CD4-positive, CD25-positive, alpha-beta regulatory T cell (primary cell): Measurements from ENCODE around the gene MAPK8IP3. TPM values are rescaled to one million over a fixed set of nuclear protein-coding genes. Genes with fewer than 3 reads are reported as not detected.
"Not testable (repeated sequence)": the region's sequence is repeated elsewhere in the genome, so short reads cannot be mapped to it uniquely, and the experiment has no call there.

ENCODE experiments used
- ATAC-seq, 2 donors: fragments of 150-1000 bp; cut with Tn5 transposase; one replicate each; pipeline ENCODE4 v1.10.0; 2021; ENCODE audit warnings: low read depth in 2 of 2, moderate number of reproducible peaks in 2 of 2, moderate library complexity in 1 of 2
- DNase-seq, 3 donors: peaks; one replicate each; pipeline versions ENCODE4 v3.0.0 to v3.0.0-alpha.2; 2012 to 2022; ENCODE audit warnings: mixed read lengths in 1 of 3
- H3K27ac ChIP-seq: one replicate; pipeline ENCODE4 v1.7.0; 2013; ENCODE audit warnings: mild to moderate bottlenecking, low read length; ENCODE audit not compliant: insufficient read depth, poor library complexity, severe bottlenecking
- H3K27me3 ChIP-seq: one replicate; pipeline ENCODE4 v1.7.0; 2013; ENCODE audit warnings: low read length; ENCODE audit not compliant: control insufficient read depth, insufficient read depth
- H3K36me3 ChIP-seq: one replicate; pipeline ENCODE4 v1.7.0; 2013; ENCODE audit warnings: mild to moderate bottlenecking, low read length, moderate library complexity; ENCODE audit not compliant: control insufficient read depth, insufficient read depth
- H3K4me1 ChIP-seq: 2 replicates; pipeline ENCODE4 v1.7.0; 2013; ENCODE audit warnings: mild to moderate bottlenecking, low read length; ENCODE audit not compliant: insufficient read depth, control insufficient read depth, poor library complexity, severe bottlenecking
- H3K4me3 ChIP-seq: one replicate; pipeline ENCODE4 v1.7.0; 2013; ENCODE audit warnings: low read depth, mild to moderate bottlenecking, low read length, moderate library complexity
- H3K9me3 ChIP-seq, 2 experiments: 1 replicate in 1 of 2; 2 replicates in 1 of 2; pipeline ENCODE4 v1.7.0; 2013; ENCODE audit warnings: low read length in 2 of 2, mild to moderate bottlenecking in 1 of 2, moderate library complexity in 1 of 2; ENCODE audit not compliant: control insufficient read depth in 2 of 2
- H3K27ac Mint-ChIP-seq, 3 donors: one replicate each; pipeline ENCODE4 v1.8.0; 2020 to 2022; ENCODE audit warnings: mild to moderate bottlenecking in 3 of 3, mixed read lengths in 3 of 3, moderate library complexity in 2 of 3
- H3K27me3 Mint-ChIP-seq: one replicate; pipeline ENCODE4 v1.8.0; 2022; ENCODE audit warnings: mild to moderate bottlenecking, mixed read lengths
- H3K36me3 Mint-ChIP-seq: one replicate; pipeline ENCODE4 v1.8.0; 2020; ENCODE audit warnings: mixed read lengths
- H3K4me1 Mint-ChIP-seq, 4 donors: one replicate each; pipeline ENCODE4 v1.8.0; 2020 to 2022; ENCODE audit warnings: mixed read lengths in 4 of 4, mild to moderate bottlenecking in 1 of 4
- H3K4me3 Mint-ChIP-seq, 4 donors: one replicate each; pipeline ENCODE4 v1.8.0; 2020 to 2022; ENCODE audit warnings: mild to moderate bottlenecking in 4 of 4, mixed read lengths in 4 of 4, moderate library complexity in 3 of 4
- H3K9me3 Mint-ChIP-seq, 7 donors: one replicate each; pipeline ENCODE4 v1.8.0; 2020 to 2022; ENCODE audit warnings: mixed read lengths in 7 of 7, mild to moderate bottlenecking in 3 of 7, moderate library complexity in 2 of 7
- polyA plus RNA-seq, 4 donors: library from polyadenylated mRNA; unstranded; fragments of 300-500 nt; fragmentation: Illumina TruSeq; gene quantifications; one replicate each; pipeline ENCODE4 v1.2.3, GENCODE V29; 2021
- total RNA-seq: library from RNA; stranded (reverse); gene quantifications from one replicate; pipeline ENCODE4 v1.2.3, GENCODE V29; 2022

MAPK8IP3 gene
- total and polyA plus RNA-seq, 5 donors from 2014 or later = 0.79 to 222 (median 1.4) TPM

DNA sequence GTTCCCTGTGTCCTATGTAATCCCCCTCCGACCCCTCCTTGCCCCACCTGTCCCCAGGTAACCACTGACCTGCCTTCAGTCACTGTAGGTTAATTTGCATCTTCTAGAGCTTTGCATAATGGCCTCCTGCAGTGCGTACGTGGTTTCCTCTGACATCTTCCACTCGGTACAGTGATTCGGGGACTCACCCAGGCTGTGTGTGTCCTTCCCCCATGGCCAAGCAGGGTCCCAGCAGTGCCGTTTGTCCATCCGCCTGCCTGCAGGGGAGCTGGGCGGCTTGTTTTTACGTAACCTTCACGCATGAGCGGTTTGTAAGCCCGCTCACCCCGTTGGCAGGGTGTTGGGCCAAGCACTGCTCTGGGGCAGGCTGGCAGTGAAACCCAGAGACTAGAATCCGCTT, 7.9 kb downstream of the MAPK8IP3 start:
- H3K4me3 ChIP-seq = no peak overlapping the region
- H3K27me3 ChIP-seq = no peaks in the 10 kb centered on the region
- DNase-seq (no peak), ATAC-seq (peak in 1 of 2 donors; percentile 24)
- no peaks in the 10 kb centered on the region for H3K9me3 ChIP-seq
- Mint-ChIP-seq H3K4me3 (no peak overlapping the region), H3K36me3 (no peaks in the 10 kb centered on the region), H3K4me1 (peaks cover 0 to 45% (median 10%) of the 10 kb centered on the region in 4 donors), H3K27me3 (no peaks in the 10 kb centered on the region), H3K9me3 (no peaks in the 10 kb centered on the region), H3K27ac (no peak overlapping the region)
- no peak overlapping the region for H3K27ac ChIP-seq
- H3K4me1 ChIP-seq = peaks cover 4% of the 10 kb centered on the region
- no peaks in the 10 kb centered on the region for H3K36me3 ChIP-seq

DNA sequence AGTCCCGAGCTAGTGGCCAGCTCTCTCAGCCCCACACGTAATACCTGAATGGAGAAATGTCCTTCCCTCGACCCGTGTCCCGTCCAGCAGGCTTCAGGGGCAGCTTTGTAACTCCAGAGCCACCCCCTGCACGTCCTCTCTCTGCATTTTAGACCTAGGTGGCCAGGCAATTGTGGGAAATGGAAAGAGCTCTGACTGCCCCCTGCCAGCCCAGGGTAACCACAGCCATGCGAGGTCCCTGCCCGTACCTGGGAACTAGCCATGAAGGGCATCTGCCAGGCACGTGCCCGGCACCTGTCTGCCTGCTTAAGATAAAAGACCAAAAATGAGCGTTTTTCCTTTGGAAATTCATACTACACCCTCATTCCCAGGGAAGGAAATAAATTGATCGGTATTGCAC, 9.2 kb downstream of the MAPK8IP3 start:
- H3K9me3 ChIP-seq = no peaks in the 10 kb centered on the region
- no peaks in the 10 kb centered on the region for H3K27me3 ChIP-seq
- H3K27ac ChIP-seq = no peak overlapping the region
- peaks cover 0 to 39% (median 12%) of the 10 kb centered on the region in 4 donors for H3K4me1 Mint-ChIP-seq
- ATAC-seq (no peak), DNase-seq (no peak)
- no peaks in the 10 kb centered on the region for H3K27me3 Mint-ChIP-seq
- no peaks in the 10 kb centered on the region for H3K9me3 Mint-ChIP-seq
- H3K4me3 Mint-ChIP-seq = peak overlapping the region in 1 of 4 donors; percentile 32
- no peaks in the 10 kb centered on the region for H3K36me3 Mint-ChIP-seq
- peaks cover 4% of the 10 kb centered on the region for H3K4me1 ChIP-seq
- no peaks in the 10 kb centered on the region for H3K36me3 ChIP-seq
- H3K27ac Mint-ChIP-seq = no peak overlapping the region
- H3K4me3 ChIP-seq = no peak overlapping the region

GRCh38 chr16:1718236-1718635, 12.2 kb downstream of the MAPK8IP3 start:
- DNase-seq, H3K36me3 Mint-ChIP-seq, H3K27me3 ChIP-seq, ATAC-seq, H3K27ac Mint-ChIP-seq, H3K27ac ChIP-seq, H3K4me3 ChIP-seq, H3K36me3 ChIP-seq, H3K9me3 Mint-ChIP-seq, H3K4me3 Mint-ChIP-seq, H3K9me3 ChIP-seq, H3K27me3 Mint-ChIP-seq: not testable (repeated sequence)
- H3K4me1 Mint-ChIP-seq = peaks cover 5 to 49% (median 22%) of the 10 kb centered on the region in 4 donors
- peaks cover 15% of the 10 kb centered on the region for H3K4me1 ChIP-seq

GRCh38 chr16:1719559-1720229, 13.7 kb downstream of the MAPK8IP3 start:
- H3K4me3 ChIP-seq, H3K9me3 Mint-ChIP-seq, H3K27ac ChIP-seq, H3K27me3 ChIP-seq, H3K36me3 Mint-ChIP-seq, H3K9me3 ChIP-seq, DNase-seq, ATAC-seq, H3K36me3 ChIP-seq, H3K27me3 Mint-ChIP-seq: not testable (repeated sequence)
- Mint-ChIP-seq H3K4me3 (peak overlapping the region in 1 of 4 donors; percentile 57), H3K27ac (peak overlapping the region in 2 of 3 donors; percentile 9 to 52), H3K4me1 (peaks cover 12 to 45% (median 27%) of the 10 kb centered on the region in 4 donors)
- peaks cover 19% of the 10 kb centered on the region for H3K4me1 ChIP-seq

GRCh38 chr16:1721372-1721771, 15.4 kb downstream of the MAPK8IP3 start:
- Histone ChIP-seq H3K27me3 (no peaks in the 10 kb centered on the region), H3K9me3 (no peaks in the 10 kb centered on the region), H3K4me1 (peaks cover 19% of the 10 kb centered on the region), H3K36me3 (peaks cover 9% of the 10 kb centered on the region), H3K27ac (no peak overlapping the region), H3K4me3 (no peak overlapping the region)
- Mint-ChIP-seq H3K4me1 (peaks cover 12 to 43% (median 27%) of the 10 kb centered on the region in 4 donors), H3K4me3 (no peak overlapping the region), H3K36me3 (peaks cover 7% of the 10 kb centered on the region), H3K9me3 (no peaks in the 10 kb centered on the region), H3K27me3 (no peaks in the 10 kb centered on the region), H3K27ac (peak overlapping the region in 1 of 3 donors; percentile 7)
- ATAC-seq (no peak), DNase-seq (no peak)

DNA sequence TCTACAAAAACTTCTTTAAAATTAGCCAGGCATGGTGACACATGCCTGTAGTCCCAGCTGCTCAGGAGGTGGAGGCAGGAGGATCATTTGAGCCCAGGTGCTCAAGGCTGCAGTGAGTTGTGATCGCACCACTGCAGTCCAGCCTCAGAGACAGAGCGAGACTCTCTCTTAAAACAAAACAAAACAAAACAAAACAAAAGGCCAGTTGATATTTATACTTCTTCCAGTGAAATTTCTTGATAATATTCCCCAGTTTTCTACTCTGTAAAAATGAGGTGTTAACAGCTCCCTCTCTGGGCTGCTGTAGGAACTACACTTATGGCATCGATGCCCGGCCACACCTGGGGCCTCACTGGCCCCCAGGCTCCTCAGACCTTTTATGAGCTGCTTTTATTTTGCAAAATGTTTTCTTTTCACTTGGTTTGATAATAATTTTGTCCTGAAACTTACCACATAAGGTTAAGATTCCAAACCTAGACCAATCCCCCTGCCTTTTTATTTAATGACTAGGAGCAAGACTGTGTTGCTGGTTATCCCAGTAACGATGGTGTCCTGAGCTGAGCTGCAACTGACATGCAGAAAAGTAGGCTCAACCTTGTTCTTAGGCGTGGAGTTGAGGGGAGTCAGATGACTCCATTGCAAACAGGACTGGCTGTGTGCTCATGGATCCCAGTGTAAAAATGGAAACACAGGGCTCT, 17.6 kb downstream of the MAPK8IP3 start:
- peaks cover 26% of the 10 kb centered on the region for H3K36me3 ChIP-seq
- peaks cover 19% of the 10 kb centered on the region for H3K4me1 ChIP-seq
- Mint-ChIP-seq H3K4me1 (peaks cover 13 to 43% (median 29%) of the 10 kb centered on the region in 4 donors), H3K4me3 (peak overlapping the region in 3 of 4 donors; percentile 8 to 60 (median 18)), H3K9me3 (peaks cover 0 to 3% (median 0%) of the 10 kb centered on the region in 7 donors), H3K27ac (peak overlapping the region; percentile 61 to 92 (median 65)), H3K27me3 (no peaks in the 10 kb centered on the region), H3K36me3 (peaks cover 17% of the 10 kb centered on the region)
- H3K9me3 ChIP-seq = no peaks in the 10 kb centered on the region
- DNase-seq = peak; percentile 22 to 42 (median 35)
- no peak overlapping the region for H3K27ac ChIP-seq
- H3K4me3 ChIP-seq = no peak overlapping the region
- no peaks in the 10 kb centered on the region for H3K27me3 ChIP-seq
- no peak for ATAC-seq

GRCh38 chr16:1724491-1724890, 18.5 kb downstream of the MAPK8IP3 start:
- no peaks in the 10 kb centered on the region for H3K27me3 ChIP-seq
- ATAC-seq = no peak
- Mint-ChIP-seq H3K27me3 (no peaks in the 10 kb centered on the region), H3K27ac (no peak overlapping the region), H3K9me3 (peaks cover 0 to 3% (median 0%) of the 10 kb centered on the region in 7 donors), H3K4me1 (peaks cover 13 to 41% (median 25%) of the 10 kb centered on the region in 4 donors), H3K36me3 (peaks cover 21% of the 10 kb centered on the region), H3K4me3 (no peak overlapping the region)
- DNase-seq = no peak
- peaks cover 33% of the 10 kb centered on the region for H3K36me3 ChIP-seq
- no peak overlapping the region for H3K4me3 ChIP-seq
- H3K4me1 ChIP-seq = peaks cover 19% of the 10 kb centered on the region
- no peaks in the 10 kb centered on the region for H3K9me3 ChIP-seq
- H3K27ac ChIP-seq = no peak overlapping the region
